ENCODE results near the gene IFNA17.
"Not testable (repeated sequence)": the region's sequence is repeated elsewhere in the genome, so short reads cannot be mapped to it uniquely, and the experiment has no call there.

IFNA17 gene

DNA sequence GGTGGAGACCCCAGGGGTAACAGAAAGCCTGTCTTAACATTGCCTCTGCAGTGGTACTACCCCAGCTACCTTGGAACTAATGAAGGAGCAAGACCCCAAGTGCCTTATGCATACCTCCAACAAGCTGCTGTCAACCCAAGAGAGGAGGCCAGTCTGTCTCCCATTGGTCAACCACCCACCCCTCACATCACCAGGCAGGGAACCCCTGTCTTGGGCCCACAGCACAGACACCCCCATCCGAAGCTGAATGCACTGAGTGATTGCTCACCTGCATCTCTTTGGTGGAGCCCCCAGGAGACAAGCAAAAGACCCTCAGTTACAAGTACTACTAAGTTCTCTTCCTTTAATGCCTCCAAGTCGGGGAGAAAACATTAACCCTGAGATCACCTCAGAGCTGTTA is 15.9 kb downstream of the IFNA17 start:
- not testable (repeated sequence) for FAIRE-seq; DNase-seq (ENCODE audit: insufficient read length, low spot score)

DNA sequence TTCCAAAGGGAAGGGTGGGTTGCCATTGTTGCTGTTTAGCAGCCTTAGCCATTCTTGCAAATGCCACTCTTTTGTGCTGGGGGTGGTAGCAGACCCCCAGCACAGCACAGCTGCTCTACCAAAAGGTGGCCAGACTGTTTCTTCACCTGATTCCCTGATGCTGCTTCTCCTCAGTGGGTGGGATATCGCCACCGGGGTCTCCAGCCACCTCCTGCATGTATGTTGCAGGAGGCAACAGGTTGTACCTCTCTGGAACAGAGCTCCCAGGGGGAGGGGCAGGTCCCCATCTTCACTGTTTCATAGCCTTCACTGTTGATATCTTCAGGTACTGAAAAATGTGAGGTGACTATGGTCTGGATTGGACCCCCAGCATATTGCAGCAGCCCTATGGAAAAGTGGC is 17.2 kb downstream of the IFNA17 start:
- not testable (repeated sequence) for FAIRE-seq; DNase-seq (ENCODE audit: insufficient read length, low spot score)

DNA sequence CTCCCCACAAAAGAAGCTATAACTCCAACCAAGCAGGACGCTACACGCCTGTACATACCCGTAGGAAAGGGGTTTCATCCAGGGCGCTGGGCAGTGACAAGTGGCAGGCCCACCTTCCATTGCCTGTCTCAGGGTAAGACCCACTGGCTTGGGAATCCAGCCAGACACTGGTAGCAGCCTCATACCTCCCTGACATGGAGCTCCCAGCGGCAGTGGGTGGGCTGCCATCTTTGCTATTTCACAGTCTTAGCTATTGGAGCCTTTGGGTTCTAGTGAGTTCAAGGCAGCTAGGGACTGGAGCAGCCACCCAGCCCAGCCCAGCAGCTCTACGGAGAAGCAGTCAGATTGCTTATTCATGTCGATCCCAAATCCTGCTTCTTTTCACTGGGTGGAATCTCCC is 17.7 kb downstream of the IFNA17 start:
- DNase-seq (ENCODE audit: insufficient read length, low spot score) = no peak
- no peak for FAIRE-seq

DNA sequence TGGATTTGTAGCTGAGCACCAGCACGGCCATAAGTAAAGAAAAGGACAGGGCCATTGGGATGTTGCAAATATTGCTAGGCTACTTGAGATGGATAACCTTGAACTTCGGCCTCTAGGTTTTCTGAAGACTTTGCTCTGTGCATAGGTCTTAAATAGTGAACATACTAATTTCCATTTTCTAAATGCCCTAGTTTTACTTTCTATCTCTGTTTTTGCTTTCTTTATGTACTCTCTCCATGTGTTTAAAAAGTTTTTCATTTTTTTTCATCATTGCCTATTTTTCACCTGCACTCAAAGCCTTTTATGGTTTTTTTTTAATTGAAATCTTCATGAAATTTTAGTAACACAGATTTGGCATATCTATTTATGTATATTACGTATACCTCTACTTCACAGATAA is 21.0 kb downstream of the IFNA17 start, which contains the start of gene IFNA10:
IFNA10 (minus strand) TSS at position 101 of the 400 bp plus-strand sequence; CDS start at position 55, 46 bp downstream.
- DNase-seq (ENCODE audit: insufficient read length, low spot score); FAIRE-seq: not testable (repeated sequence)

DNA sequence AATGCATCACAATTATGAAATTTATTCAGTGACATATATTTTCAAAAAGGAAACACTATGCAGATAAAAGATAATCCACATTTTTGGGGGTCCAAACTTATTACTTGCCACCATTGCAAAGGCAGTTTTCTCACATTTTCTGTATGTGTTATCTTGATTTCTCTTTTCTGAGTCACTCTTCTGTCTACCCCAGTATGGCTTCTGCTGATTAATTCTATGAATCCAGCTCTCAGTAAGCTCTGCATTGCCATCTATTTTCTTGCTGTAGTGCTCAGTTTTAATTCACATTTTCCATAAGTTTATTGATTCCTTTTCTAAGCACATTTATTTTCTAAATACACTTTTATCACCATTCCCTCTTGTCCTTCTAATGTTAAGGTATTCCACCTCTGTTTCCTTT is 22.8 kb downstream of the IFNA17 start:
- no peak for FAIRE-seq

DNA sequence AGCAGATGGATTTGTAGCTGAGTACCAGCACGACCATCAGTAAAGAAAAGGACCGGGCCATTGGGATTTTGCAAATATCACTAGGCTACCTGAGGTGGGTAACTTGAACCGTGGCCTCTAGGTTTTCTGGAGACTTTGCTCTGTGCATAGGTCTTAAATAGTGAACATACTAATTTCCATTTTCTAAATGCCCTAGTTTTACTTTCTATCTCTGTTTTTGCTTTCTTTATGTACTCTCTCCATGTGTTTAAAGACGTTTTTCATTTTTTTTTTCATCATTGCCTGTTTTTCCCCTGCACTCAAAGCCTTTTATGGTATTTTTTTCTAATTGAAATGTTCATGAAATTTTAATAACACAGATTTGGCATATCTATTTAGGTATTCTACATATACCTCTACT is 25.9 kb downstream of the IFNA17 start, which contains the start of gene IFNA7:
IFNA7 (minus strand) TSS at position 101 of the 400 bp plus-strand sequence; CDS start at position 61, 40 bp downstream.
- FAIRE-seq; DNase-seq (ENCODE audit: insufficient read length, low spot score): not testable (repeated sequence)

More for the DNA sequence above, 22.8 kb downstream of the IFNA17 start:
- DNase-seq (ENCODE audit: insufficient read length, low spot score) = no peak

DNA sequence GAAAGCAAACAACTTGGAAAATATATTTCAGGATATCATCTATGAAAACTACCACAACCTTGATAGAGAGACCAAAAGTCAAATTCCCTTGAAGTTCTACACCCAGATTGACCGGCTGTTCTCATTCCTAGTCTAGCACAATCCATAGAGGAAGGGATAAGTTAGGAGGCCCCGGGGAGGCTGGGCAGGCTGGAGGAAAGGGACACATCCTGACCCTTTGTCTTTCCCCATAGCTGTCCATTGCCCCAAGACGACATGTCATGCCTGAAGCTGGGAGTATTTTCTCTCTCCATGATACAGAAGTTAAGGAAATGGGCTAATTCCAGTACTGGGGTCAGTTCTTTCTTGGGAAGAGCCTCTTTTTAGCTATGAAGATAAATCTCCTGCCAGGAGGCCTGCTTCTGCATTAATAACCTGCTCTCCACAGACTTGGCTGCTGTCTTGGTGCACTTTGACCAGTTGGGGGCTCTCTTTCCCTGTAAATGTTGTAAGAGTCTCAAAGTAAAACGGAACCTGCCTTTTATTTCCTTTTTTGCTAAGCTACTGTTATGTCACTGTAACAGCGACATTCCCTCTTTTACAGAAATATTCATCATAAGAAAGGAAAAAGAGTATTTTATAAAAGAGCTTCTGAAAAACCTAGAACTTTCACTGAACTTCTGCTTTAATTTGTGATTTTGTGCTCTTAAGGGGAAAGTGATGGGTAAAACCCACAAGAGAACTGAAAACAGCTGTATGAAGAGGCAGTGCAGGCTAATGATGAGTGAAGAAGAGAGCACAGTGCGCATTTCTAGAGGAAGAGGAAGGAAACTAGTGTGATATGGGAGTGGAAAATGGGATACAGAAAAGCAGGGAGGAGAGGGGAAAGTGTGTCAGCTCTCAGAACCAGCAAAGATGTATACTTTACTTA is 32.9 kb downstream of the IFNA17 start:
- not testable (repeated sequence) for DNase-seq (ENCODE audit: insufficient read length, low spot score); FAIRE-seq

DNA sequence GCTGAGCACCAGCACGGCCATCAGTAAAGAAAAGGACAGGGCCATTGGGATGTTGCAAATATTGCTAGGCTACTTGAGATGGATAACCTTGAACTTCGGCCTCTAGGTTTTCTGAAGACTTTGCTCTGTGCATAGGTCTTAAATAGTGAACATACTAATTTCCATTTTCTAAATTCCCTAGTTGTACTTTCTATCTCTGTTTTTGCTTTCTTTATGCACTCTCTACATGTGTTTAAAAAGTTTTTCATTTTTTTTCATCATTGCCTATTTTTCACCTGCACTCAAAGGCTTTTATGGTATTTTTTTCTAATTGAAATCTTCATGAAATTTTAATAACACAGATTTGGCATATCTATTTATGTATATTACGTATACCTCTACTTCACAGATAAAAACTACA is 40.5 kb downstream of the IFNA17 start, which contains the start of gene IFNA4:
IFNA4 (minus strand) TSS at position 101 of the 400 bp plus-strand sequence; CDS start at position 45, 56 bp downstream.
- FAIRE-seq; DNase-seq (ENCODE audit: insufficient read length, low spot score): not testable (repeated sequence)

DNA sequence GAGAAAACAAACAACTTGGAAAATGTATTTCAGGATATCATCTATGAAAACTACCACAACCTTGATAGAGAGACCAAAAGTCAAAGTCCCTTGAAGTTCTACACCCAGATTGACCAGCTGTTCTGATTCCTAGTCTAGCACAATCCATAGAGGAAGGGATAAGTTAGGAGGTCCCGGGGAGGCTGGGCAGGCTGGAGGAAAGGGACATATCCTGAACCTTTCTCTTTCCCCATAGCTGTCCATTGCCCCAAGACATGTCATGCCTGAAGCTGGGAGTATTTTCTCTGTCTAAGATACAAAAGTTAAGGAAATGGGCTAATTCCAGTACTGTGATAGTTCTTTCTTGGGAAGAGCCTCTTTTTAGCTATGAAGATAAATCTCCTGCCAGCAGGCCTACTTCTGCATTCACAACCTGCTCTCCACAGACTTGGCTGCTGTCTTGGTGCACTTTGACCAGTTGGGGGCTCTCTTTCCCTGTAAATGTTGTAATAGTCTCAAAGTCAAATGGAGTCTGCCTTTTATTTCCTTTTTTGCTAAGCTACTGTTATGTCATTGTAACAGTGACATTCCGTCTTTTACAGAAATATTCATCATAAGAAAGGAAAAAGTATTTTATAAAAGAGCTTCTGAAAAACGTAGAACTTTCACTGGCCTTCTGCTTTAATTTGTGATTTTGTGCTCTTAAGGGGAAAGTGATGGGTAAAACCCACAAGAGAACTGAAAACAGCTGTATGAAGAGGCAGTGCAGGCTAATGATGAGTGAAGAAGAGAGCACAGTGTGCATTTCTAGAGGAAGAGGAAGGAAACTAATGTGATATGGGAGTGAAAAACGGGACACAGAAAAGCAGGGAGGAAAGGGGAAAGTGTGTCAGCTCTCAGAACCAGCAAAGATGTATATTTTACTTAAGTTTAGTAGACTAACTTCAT is 44.9 kb downstream of the IFNA17 start:
- DNase-seq (ENCODE audit: insufficient read length, low spot score); FAIRE-seq: not testable (repeated sequence)
